Measurements from ENCODE around the gene ADAM17.

Gene ADAM17

DNA sequence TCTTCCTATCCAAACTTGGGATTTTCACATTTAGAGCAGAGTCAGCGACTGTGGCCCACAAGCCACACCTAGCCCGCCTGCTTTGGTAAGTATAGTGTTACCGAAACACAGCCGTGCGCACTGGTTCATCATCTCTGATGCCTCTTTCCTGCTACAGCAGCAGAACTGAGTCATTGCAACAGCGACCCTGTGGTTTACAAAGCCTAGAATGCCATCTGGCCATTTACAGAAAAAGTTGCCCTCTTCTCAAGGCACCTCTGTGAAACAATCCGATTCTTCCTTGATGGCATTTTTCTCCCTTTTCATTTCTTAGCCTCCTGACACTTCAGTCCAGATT, 92.0 kb downstream of the ADAM17 start:
- no peak for DNase-seq

DNA sequence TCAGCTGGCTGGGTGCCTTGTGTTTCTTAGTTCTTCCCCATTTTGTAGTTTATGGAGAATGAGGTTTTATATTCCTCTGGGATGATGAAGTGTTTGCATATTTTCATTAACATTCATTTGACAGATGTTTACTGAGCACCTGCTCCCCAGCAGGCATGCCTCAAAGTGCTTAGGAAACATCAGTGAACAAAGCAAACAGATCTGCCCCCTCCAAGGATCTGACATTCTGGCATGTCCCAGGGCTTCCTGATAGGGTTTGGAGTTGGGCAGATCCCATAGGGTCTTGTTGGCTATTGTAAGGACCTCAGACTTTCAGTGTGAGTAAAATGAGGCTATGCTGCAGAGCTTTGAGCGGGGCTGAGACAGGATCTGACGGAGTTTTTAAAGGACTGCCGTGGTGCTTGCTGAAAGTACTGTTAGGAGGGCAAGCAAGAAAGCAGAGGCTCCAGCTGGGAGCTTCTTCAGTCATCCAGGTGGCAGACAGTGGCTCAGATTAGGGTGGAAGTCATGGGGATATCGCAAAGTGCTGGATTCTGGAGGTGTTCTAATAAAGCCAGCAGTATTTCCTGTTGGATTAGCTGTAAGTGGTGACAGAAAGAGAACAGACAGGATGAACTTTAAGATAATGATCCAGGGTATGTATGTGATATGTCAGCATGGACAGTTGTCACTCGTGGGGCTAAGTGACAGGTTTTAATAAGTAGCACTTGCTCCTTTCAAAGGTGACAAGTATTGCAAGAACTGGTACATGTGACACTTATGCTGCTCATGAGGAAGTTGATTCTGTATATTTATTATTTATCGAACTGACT, 92.5 kb downstream of the ADAM17 start:
- DNase-seq: no peak

DNA sequence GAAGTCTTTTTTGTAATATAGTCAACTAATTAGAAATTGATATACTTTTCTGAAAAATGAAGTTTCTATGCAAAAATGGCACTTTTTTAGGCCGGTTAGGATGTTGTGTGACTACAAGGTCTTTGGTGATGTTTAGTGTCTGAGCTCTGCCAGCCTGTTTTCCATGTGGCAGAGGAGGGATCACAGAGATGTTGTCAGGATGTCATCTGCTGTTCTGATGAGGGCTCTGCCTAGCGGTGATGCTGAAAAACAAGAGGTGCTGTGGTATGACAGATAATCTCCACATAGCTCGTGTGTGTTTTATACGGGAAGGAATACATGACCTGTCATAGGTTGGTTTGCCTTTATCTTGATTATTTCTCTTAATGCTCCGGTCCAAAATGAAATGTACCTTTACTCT, 93.3 kb downstream of the ADAM17 start:
- no peak for DNase-seq

DNA sequence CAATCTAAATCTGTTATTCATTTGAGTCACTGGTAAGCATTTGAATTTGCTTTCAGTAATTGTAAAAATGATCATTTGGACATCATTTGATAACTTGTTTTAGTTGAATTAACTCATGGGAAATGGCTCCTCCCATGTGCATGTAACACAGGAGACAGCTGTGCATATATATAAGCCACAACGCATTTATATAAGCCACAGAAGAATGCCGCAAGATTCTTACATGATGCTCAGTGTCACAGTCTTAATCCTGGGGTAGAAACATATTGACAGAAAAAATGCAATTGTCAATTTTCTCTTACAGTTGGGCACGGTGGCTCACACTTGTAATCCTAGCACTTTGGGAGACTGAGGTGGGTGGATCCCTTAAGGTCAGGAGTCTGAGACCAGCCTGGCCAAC, 94.6 kb downstream of the ADAM17 start:
- DNase-seq: no peak

DNA sequence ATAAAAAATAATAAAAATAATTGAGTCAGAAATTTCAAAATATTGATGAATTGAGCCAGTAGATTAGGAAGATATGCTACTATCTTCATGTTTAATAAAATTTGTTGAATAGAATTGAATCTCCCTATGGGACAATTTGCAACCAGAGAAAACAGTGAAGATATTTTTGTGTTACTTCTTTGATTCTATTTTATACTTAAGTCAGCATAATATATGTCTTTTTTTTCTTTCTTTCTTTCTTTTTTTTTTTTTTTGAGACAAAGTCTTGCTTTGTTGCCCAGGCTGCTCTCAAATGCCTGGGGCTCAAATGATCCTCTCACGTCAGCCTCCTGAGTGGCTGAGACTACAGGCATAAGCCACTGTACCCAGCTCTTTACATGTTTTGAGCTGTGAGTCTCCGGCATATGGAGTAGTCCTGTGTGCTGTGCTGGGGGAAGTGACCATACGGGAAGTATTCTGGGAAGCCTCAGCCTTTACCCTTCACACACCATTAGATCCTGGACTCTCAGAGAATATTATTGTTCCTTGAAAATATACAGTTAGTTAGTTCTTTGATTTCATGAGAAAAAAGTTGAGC, 95.1 kb downstream of the ADAM17 start:
- DNase-seq: no peak

DNA sequence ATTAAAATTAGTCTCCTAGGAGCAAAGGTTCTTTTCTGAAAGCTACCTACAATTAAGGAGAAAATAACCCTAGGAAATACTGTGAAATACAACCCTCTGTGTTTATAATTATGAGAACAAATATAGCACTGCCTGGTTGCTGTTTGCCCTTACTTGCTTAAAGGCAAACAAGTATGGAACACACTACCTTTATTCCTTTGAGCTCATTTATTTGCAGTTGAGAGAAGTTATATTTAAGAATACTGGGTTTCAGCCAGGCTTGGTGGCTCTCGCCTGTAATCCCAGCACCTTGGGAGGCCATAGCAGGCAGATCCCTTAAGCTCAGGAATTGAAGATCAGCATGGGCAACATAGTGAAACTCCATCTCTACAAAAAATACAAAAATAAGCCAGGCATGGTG, 104.4 kb downstream of the ADAM17 start:
- no peak for DNase-seq

DNA sequence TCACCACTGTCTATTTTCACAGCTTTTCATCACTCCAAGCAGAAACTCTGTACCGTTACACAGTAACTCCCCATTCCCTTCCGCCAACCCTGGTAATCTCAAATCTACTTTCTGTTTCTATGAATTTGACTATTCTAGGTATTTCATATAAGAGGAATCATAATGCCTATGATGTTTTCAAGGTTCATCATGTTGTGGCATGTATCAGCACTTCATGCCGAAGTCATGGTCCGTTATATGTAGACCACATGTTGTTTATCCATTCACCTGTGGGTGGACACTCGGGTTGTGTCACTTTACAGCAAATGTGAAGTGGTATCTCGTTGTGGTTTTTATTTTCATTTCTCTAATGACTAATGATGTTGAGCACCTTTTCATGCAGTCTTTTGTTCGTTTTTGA, 110.5 kb downstream of the ADAM17 start:
- no peak for DNase-seq

DNA sequence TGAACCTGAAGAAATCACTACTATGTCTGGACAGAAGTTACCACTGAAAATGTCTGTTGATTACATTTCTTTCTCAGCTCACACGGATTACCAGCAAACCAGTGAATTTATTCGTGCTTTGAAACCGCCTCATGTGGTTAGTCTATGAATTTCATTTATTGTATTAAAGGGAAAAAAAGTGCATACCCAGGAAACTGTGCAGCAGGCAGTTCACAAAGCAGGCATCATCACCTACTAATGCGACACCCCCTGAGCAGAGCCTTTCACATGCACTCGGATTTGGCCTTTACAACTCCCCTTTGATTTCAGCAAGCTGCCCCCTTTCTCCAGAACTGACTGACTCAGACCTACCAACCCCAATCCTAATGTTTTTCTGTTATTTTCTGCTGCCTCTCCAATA, 112.1 kb downstream of the ADAM17 start:
- no peak for DNase-seq

DNA sequence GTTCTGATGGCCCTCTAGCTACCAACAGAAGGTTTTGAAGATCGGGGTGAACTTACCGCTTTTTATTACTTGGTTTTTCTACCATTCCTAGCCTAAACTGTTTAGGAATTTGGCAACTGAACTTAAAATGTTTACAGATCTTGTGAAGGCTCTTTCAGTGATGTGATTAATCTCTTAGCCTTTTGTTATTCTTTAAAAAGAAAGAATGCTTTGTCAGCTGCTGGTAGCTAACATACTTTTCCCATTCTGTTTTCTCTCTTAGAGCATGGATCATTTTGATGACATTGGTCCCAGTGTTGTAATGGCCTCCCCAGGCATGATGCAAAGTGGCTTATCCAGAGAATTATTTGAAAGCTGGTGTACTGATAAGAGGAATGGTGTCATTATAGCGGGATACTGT, 114.1 kb downstream of the ADAM17 start:
- DNase-seq: no peak

DNA sequence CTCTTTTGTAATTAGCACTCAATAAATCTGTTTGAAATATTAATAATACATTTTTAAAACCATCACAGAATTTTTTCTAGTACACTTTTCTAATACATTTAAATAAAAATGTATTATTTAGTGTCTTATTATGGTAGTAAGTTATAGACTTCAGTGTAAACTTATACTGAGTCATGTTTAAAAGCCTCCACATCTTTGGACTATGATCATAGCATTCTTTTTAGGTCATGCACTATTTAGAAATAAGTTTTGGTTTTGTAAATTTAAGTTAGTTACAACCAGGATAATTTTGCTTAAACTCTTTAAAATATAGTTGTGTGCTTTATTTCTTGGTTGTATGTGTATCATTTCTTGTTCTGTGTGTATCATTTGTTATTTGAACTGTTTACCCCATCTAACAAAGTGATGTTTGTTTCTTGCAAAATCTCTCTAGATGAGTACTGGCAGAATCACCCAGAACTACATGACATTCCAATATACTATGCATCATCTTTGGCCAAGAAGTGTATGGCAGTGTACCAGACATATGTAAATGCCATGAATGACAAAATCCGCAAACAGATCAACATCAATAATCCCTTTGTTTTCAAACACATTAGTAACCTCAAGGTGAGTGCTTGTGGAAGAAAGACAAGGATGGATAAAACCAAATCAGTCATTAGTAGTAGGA, 115.4 kb downstream of the ADAM17 start:
- no peak for DNase-seq

DNA sequence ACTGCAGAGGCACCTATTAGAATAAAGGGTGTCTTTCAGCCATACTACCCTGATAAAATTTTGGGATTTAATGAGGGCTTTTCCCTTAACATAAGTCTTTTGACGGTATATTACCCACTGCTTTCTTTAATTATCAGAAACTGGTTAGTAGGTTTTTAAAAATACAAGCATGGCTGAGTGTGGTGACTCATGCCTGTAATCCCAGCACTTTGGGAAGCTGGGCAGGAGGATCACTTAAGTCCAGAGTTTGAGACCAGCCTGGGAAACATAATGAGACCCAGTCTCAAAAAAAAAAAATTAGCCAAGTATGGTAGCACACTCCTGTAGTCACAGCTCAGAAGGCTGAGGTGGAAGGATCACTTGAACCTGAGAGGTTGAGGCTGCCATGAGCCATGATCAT, 116.1 kb downstream of the ADAM17 start:
- DNase-seq: no peak

All from retina (tissue), 1 donor.